Stimulated activated CD4-positive, alpha-beta T cell treated with anti-CD3 and anti-CD28 coated beads, Interleukin-1b, Interleukin-23, amount 100 ng/mL, for 24 hours (primary cell): ENCODE data around the gene RMND5B.
"Not testable (repeated sequence)": the region's sequence is repeated elsewhere in the genome, so short reads cannot be mapped to it uniquely, and the experiment has no call there.

ENCODE experiments used
- DNase-seq, 4 experiments: peaks; one replicate each; pipeline ENCODE4 v3.0.0-alpha.2; 2020; ENCODE audit warnings: low read depth in 4 of 4, low spot score in 1 of 4

The RMND5B gene

GRCh38 chr5:178163772-178164735, 33.2 kb downstream of the RMND5B start:
- DNase-seq = peak; percentile 86 to 93 (median 90)

GRCh38 chr5:178165581-178165980, 34.8 kb downstream of the RMND5B start:
- no peak for DNase-seq

GRCh38 chr5:178170455-178170854, 39.6 kb downstream of the RMND5B start:
- DNase-seq = no peak

GRCh38 chr5:178174456-178174855, 43.6 kb downstream of the RMND5B start:
- DNase-seq = no peak

- DNase-seq = no peak
These were observed 46.0 kb downstream of the RMND5B start for GRCh38 chr5:178176791-178177190.

DNA sequence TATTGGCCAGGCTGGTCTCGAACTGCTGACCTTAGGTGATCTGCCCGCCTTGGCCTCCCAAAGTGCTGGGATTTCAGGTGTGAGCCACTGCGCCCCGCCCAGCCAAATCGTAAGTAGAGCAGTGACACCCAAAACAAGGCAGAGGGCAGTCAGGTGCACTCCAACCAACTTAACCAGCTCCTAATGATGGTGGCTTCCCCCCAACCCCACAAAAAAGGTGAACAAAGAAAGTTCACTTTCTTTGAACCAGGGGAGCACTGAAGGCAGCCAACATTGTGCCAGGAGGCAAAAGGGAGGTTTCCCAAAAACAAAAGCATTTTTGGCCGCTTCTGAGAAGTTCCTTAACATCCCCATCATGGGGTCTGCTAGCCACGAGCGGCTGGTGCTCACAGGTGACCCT, 46.8 kb downstream of the RMND5B start:
- no peak for DNase-seq

GRCh38 chr5:178180141-178180863, 49.5 kb downstream of the RMND5B start:
- no peak for DNase-seq

GRCh38 chr5:178182158-178182876, 51.5 kb downstream of the RMND5B start:
- no peak for DNase-seq

GRCh38 chr5:178186427-178186826, 55.6 kb downstream of the RMND5B start:
- no peak for DNase-seq

GRCh38 chr5:178187014-178187413, 56.2 kb downstream of the RMND5B start, which contains the start of gene GMCL2:
Gene GMCL2, minus strand, starts transcription at chr5:178187371. Its CDS starts 72 bp downstream, at chr5:178187299.
- DNase-seq = no peak

- no peak for DNase-seq
These were observed 58.6 kb downstream of the RMND5B start for GRCh38 chr5:178189433-178189832.

- no peak for DNase-seq
These were observed 60.8 kb downstream of the RMND5B start for GRCh38 chr5:178191661-178192060.

DNA sequence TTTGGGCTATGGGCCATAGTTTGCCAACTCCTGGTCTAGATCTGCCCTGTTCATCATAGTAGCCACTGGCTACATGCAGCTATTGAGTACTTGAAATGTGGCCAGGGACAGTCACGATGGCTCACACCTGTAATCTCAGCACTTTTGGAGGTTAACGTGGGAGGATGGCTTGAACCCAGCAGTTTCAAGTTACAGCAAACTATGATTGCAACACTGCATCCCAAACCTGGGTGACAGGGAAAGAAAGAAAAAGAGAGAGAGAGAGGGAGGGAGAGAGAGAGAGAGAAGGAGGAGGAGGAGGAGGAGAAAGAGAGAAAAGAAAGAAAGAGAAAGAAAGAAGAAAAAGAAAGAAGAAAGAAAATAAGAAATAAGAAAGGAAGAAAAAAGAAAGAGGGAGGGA, 61.4 kb downstream of the RMND5B start:
- no peak for DNase-seq

DNA sequence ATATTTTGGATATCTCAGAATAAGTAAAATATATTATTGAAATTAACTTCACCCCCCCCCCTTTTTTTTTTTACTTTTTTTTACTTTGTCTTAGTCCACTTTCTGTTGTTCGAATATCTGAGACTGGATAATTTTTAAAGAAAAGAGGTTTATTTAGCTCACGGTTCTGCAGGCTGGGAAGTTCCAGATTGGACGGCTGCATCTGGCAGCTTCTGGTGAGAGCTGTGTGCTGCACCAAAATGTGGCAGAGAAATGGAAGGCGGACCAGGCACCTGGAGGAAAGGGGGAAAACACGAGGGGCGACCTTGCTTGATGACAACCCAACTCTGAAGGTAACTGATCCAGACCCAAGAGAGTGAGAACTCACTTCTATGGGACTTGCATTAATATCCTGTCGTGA, 62.0 kb downstream of the RMND5B start:
- no peak for DNase-seq

GRCh38 chr5:178193251-178193809, 62.5 kb downstream of the RMND5B start:
- no peak for DNase-seq

DNA sequence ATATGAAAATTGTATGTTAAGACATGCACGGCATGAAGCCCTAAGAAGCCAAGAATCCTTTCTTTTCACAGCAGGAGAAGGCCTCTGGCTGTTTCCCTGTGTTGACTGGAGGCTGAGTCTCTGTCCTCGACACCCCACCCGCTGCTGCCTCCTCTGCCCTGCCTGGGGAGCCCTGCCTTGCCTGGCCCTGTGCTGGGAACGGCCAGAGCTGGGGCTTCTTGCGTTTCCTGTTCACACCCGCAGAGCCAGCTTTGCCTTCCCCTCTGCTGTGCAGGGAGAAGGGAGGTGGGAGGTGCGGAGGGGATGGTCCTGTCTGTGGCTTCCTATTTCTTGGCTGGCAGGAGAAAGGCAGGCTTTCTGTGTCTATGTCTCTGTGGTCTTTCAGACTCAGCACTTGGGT, 63.2 kb downstream of the RMND5B start:
- no peak for DNase-seq

DNA sequence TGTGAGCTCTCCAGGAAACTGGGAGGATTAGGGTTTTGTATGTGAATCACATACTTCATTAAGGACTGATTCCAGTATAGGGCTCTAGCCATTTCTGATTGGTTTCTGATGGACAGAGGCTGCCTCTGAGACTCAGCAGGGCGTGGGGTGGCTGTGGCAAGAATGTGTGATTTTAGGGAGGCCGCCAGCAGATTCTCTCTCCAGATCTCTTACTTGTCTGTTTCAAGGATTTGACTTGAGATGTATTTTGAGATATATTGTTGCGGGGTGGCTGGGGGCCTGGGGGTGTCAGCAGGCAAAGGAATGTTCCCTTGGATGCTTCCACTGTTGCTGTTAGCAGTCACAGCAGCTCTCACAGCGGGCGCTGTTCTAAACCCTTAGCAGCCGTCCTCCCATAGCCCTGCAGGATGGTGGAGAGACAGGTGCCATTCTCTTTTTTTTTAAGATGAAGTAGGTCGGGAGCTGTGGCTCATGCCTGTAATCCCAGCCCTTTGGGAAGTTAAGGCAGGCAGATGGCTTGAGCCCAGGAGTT, 65.5 kb downstream of the RMND5B start:
- DNase-seq = no peak

DNA sequence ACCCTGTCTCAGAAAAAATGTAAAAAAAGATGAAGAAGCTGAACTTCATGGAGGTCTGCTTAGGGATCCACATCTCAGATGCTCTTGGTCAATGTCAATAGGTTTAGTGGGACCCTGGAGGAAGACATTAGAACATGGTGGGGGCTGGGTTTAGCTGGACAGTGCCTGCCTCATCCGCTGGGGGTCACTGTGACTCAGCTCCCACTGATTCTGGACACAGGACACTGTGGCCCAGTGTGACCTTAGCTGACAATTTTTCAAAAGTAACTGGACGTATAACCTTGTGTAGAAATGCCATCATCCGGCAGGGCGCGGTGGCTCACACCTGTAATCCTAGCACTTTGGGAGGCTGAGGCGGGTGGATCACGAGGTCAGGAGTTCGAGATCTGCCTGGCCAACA, 66.2 kb downstream of the RMND5B start:
- no peak for DNase-seq

DNA sequence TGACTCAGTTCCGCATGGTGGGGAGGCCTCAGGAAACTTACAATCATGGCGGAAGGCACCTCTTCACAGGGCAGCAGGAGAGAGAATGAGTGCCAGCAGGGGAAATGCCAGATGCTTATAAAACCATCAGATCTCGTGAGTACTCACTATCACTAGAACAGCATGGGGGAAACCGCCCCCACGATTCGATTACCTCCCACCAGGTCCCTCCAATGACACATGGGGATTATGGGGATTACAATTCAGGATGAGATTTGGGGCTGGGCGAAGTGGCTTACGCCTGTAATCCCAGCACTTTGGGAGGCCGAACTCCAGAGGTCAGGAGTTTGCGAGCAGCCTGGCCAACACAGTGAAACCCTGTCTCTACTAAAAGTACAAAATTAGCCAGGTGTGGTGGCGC, 67.3 kb downstream of the RMND5B start:
- DNase-seq = not testable (repeated sequence)

DNA sequence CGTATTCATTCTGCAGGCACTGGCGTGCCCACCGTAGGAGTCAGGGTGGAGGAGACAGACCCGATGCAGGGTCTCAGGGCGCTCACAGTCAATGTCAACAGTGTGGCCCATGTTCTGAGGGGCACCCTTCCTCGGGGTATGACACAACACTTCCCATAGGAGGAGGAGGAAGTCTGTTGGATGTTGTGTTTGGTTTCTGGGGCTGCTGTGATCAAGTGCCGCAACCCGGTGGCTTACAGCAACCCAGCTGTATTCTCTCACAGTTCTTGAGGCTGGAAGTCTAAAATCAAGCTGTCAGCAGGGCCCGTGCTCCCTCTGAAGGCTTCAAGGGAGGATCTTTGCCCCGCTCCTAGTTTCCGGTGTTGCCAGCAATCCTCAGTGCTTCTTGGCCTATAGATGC, 67.9 kb downstream of the RMND5B start:
- no peak for DNase-seq
